Adrenal gland (tissue), 5 donors: ENCODE data around the gene NUMA1.

Experiments
- CTCF ChIP-seq, 6 experiments: fragments of 450-650 bp in 4 of 6; fragments of 200-600 bp in 2 of 6; sonication (generic) in 1 of 6; IDR thresholded peaks; 1 replicate in 5 of 6; 2 replicates in 1 of 6; pipeline versions ENCODE4 v1.5.1 to v1.8.0; 2016 to 2021; ENCODE audit warnings: antibody characterized with exemption in 6 of 6, mild to moderate bottlenecking in 2 of 6, moderate library complexity in 1 of 6
- POLR2A ChIP-seq, 2 donors: fragments of 450-650 bp; IDR thresholded peaks; one replicate each; pipeline ENCODE4 v1.6.1; 2017; ENCODE audit warnings: antibody characterized with exemption in 2 of 2, mild to moderate bottlenecking in 2 of 2, moderate library complexity in 1 of 2
- donor health status: DM: no; HTN: no; CAD: no.

- TF ChIP-seq CTCF (IDR thresholded peaks at IDR 0.05): no peak
- no peak for TF ChIP-seq POLR2A (IDR thresholded peaks at IDR 0.05)
These were observed 9.9 kb downstream of the NUMA1 start for GRCh38 chr11:72070491-72070890.
